ENCODE measurements around the gene SULF2.

The SULF2 gene

GRCh38 chr20:47720636-47721427 lies 64.4 kb downstream of the SULF2 start:
- no peak for TF ChIP-seq CTCF (IDR thresholded peaks at IDR 0.05; ENCODE audit: insufficient read depth, low read depth, low read length, missing control alignments)
- DNase-seq (ENCODE audit: low read depth), result no peak
- no peak overlapping the region for H3K4me3 ChIP-seq (ENCODE audit: low read length)

GRCh38 chr20:47719625-47720024 lies 65.7 kb downstream of the SULF2 start:
- no peak for TF ChIP-seq CTCF (IDR thresholded peaks at IDR 0.05; ENCODE audit: insufficient read depth, low read depth, low read length, missing control alignments)
- no peak for DNase-seq (ENCODE audit: low read depth)
- no peak overlapping the region for H3K4me3 ChIP-seq (ENCODE audit: low read length)

- H3K4me3 ChIP-seq (ENCODE audit: low read length), result no peak overlapping the region
- TF ChIP-seq CTCF (IDR thresholded peaks at IDR 0.05; ENCODE audit: insufficient read depth, low read depth, low read length, missing control alignments), result no peak
- DNase-seq (ENCODE audit: low read depth), result no peak
Measured at GRCh38 chr20:47719211-47719610, 66.1 kb downstream of the SULF2 start.

GRCh38 chr20:47718398-47718797 lies 66.9 kb downstream of the SULF2 start:
- no peak overlapping the region for H3K4me3 ChIP-seq (ENCODE audit: low read length)
- no peak for DNase-seq (ENCODE audit: low read depth)
- no peak for TF ChIP-seq CTCF (IDR thresholded peaks at IDR 0.05; ENCODE audit: insufficient read depth, low read depth, low read length, missing control alignments)

- TF ChIP-seq CTCF (IDR thresholded peaks at IDR 0.05; ENCODE audit: insufficient read depth, low read depth, low read length, missing control alignments), result no peak
- no peak overlapping the region for H3K4me3 ChIP-seq (ENCODE audit: low read length)
- no peak for DNase-seq (ENCODE audit: low read depth)
Measured at GRCh38 chr20:47717421-47717820, 67.9 kb downstream of the SULF2 start.

- H3K4me3 ChIP-seq (ENCODE audit: low read length), result no peak overlapping the region
- no peak for TF ChIP-seq CTCF (IDR thresholded peaks at IDR 0.05; ENCODE audit: insufficient read depth, low read depth, low read length, missing control alignments)
- no peak for DNase-seq (ENCODE audit: low read depth)
Measured at GRCh38 chr20:47713878-47714450, 71.3 kb downstream of the SULF2 start.

GRCh38 chr20:47713163-47713562 lies 72.1 kb downstream of the SULF2 start:
- DNase-seq (ENCODE audit: low read depth), result no peak
- no peak overlapping the region for H3K4me3 ChIP-seq (ENCODE audit: low read length)
- TF ChIP-seq CTCF (IDR thresholded peaks at IDR 0.05; ENCODE audit: insufficient read depth, low read depth, low read length, missing control alignments), result no peak

All from epithelial cell of esophagus (primary cell).